Mesendoderm (in vitro differentiated cells): ENCODE measurements around the gene C11orf65.
"Not testable (repeated sequence)": the region's sequence is repeated elsewhere in the genome, so short reads cannot be mapped to it uniquely, and the experiment has no call there.

Experiments
- DNase-seq: peaks from one replicate; pipeline ENCODE4 v3.0.0; 2013
- H2AK5ac ChIP-seq: 2 replicates; pipeline ENCODE4 v1.6.1; 2013; ENCODE audit warnings: low read length, inconsistent platforms
- H2BK120ac ChIP-seq: 2 replicates; pipeline ENCODE4 v1.6.1; 2013; ENCODE audit warnings: low read depth, mild to moderate bottlenecking, low read length, moderate library complexity, mixed read lengths
- H2BK15ac ChIP-seq: replicated peaks from 2 replicates; pipeline ENCODE4 v1.6.1; 2013; ENCODE audit warnings: low read depth, mild to moderate bottlenecking, moderate library complexity
- H2BK5ac ChIP-seq: 2 replicates; pipeline ENCODE4 v1.6.1; 2013; ENCODE audit warnings: low read length, inconsistent platforms
- H3K18ac ChIP-seq: 2 replicates; pipeline ENCODE4 v1.6.1; 2013; ENCODE audit warnings: mild to moderate bottlenecking, low read length, mixed read lengths
- H3K23ac ChIP-seq: one replicate; pipeline ENCODE4 v1.6.1; 2013; ENCODE audit warnings: low read length
- H3K27ac ChIP-seq: 2 replicates; pipeline ENCODE4 v1.5.1; 2013; ENCODE audit warnings: low read depth, mild to moderate bottlenecking, inconsistent platforms, low read length, moderate library complexity
- H3K27me3 ChIP-seq: 2 replicates; pipeline ENCODE4 v1.6.1; 2013; ENCODE audit warnings: low read length, control low read depth, mild to moderate bottlenecking, inconsistent platforms; ENCODE audit not compliant: insufficient read depth, poor library complexity
- H3K36me3 ChIP-seq: 2 replicates; pipeline ENCODE4 v1.6.1; 2013; ENCODE audit warnings: low read length, inconsistent platforms; ENCODE audit not compliant: control insufficient read depth, insufficient read depth
- H3K4ac ChIP-seq: one replicate; pipeline ENCODE4 v1.6.1; 2013; ENCODE audit warnings: low read depth, mild to moderate bottlenecking, low read length, moderate library complexity
- H3K4me1 ChIP-seq: 2 replicates; pipeline ENCODE4 v1.6.1; 2013; ENCODE audit warnings: low read depth, low read length, inconsistent platforms; ENCODE audit not compliant: control insufficient read depth
- H3K4me2 ChIP-seq: 2 replicates; pipeline ENCODE4 v1.6.1; 2013; ENCODE audit warnings: low read length
- H3K4me3 ChIP-seq: 2 replicates; pipeline ENCODE4 v1.5.1; 2013; ENCODE audit warnings: mild to moderate bottlenecking, low read length
- H3K56ac ChIP-seq: one replicate; pipeline ENCODE4 v1.6.1; 2013; ENCODE audit warnings: low read length
- H3K79me1 ChIP-seq: 2 replicates; pipeline ENCODE4 v1.6.1; 2013; ENCODE audit warnings: low read length, inconsistent platforms
- H3K79me2 ChIP-seq: 2 replicates; pipeline ENCODE4 v1.6.1; 2013; ENCODE audit warnings: mild to moderate bottlenecking, low read length; ENCODE audit not compliant: control insufficient read depth, insufficient read depth
- H3K9ac ChIP-seq: 2 replicates; pipeline ENCODE4 v1.6.1; 2013; ENCODE audit warnings: low read length, inconsistent platforms
- H4K5ac ChIP-seq: one replicate; pipeline ENCODE4 v1.6.1; 2013; ENCODE audit warnings: low read length
- H4K8ac ChIP-seq: one replicate; pipeline ENCODE4 v1.6.1; 2013; ENCODE audit warnings: low read depth, mild to moderate bottlenecking, control low read depth, low read length, moderate library complexity
- whole genome bisulfite sequencing: extraction: QIAGEN DNeasy Blood & Tissue Kit; methylation state at CpG from one replicate; pipeline ENCODE4 v1.1.7; 2013; ENCODE audit warnings: low lambda C conversion rate, missing lambda C conversion rate; ENCODE audit not compliant: insufficient coverage; ENCODE audit errors: extremely low coverage; 5-methylcytosine and 5-hydroxymethylcytosine counted together

C11orf65 gene

GRCh38 chr11:108466405-108466804, 924 bp downstream of the C11orf65 start:
- H2BK120ac ChIP-seq, result no peak overlapping the region
- no peak overlapping the region for H3K9ac ChIP-seq
- H3K4ac ChIP-seq, result peak overlapping the region; percentile 3
- no peaks in the 10 kb centered on the region for H3K79me2 ChIP-seq
- no peak overlapping the region for H2AK5ac ChIP-seq
- WGBS, result no CpG with 5 or more reads among the region's 7 CpGs
- H3K4me3 ChIP-seq, result no peak overlapping the region
- H3K4me1 ChIP-seq, result no peaks in the 10 kb centered on the region
- H4K5ac ChIP-seq, result no peak overlapping the region
- H3K36me3 ChIP-seq, result no peaks in the 10 kb centered on the region
- DNase-seq, result no peak
- H3K27ac ChIP-seq, result no peak overlapping the region
- H2BK15ac ChIP-seq, result no peak overlapping the region
- no peak overlapping the region for H3K56ac ChIP-seq
- no peak overlapping the region for H3K4me2 ChIP-seq
- H3K79me1 ChIP-seq, result no peaks in the 10 kb centered on the region
- no peak overlapping the region for H4K8ac ChIP-seq
- H2BK5ac ChIP-seq, result no peak overlapping the region
- no peak overlapping the region for H3K23ac ChIP-seq
- H3K27me3 ChIP-seq, result no peaks in the 10 kb centered on the region
- H3K18ac ChIP-seq, result no peak overlapping the region

- no peak overlapping the region for H3K9ac ChIP-seq
- no peak overlapping the region for H3K4ac ChIP-seq
- H4K5ac ChIP-seq, result no peak overlapping the region
- no CpG with 5 or more reads among the region's 2 CpGs for WGBS
- no peak overlapping the region for H2BK120ac ChIP-seq
- no peak overlapping the region for H2BK5ac ChIP-seq
- H3K56ac ChIP-seq, result no peak overlapping the region
- no peaks in the 10 kb centered on the region for H3K36me3 ChIP-seq
- H3K18ac ChIP-seq, result no peak overlapping the region
- H3K4me2 ChIP-seq, result no peak overlapping the region
- no peaks in the 10 kb centered on the region for H3K79me2 ChIP-seq
- no peaks in the 10 kb centered on the region for H3K79me1 ChIP-seq
- no peak overlapping the region for H3K4me3 ChIP-seq
- H3K4me1 ChIP-seq, result no peaks in the 10 kb centered on the region
- no peak overlapping the region for H2BK15ac ChIP-seq
- DNase-seq, result no peak
- H3K27me3 ChIP-seq, result no peaks in the 10 kb centered on the region
- H3K27ac ChIP-seq, result no peak overlapping the region
- no peak overlapping the region for H3K23ac ChIP-seq
- H4K8ac ChIP-seq, result no peak overlapping the region
- no peak overlapping the region for H2AK5ac ChIP-seq
Observed at GRCh38 chr11:108453207-108453835, 14.0 kb downstream of the C11orf65 start.

- not testable (repeated sequence) for H2BK120ac ChIP-seq, H3K4me2 ChIP-seq, H3K27me3 ChIP-seq, H3K4me3 ChIP-seq, H3K27ac ChIP-seq, H4K5ac ChIP-seq, H3K4me1 ChIP-seq, H3K23ac ChIP-seq, DNase-seq, H2BK5ac ChIP-seq, H3K4ac ChIP-seq, H3K79me2 ChIP-seq, H3K79me1 ChIP-seq, H2BK15ac ChIP-seq, H3K36me3 ChIP-seq, H3K9ac ChIP-seq, H4K8ac ChIP-seq, H3K56ac ChIP-seq, H2AK5ac ChIP-seq, H3K18ac ChIP-seq
- no CpG with 5 or more reads among the region's 4 CpGs for WGBS
Observed at GRCh38 chr11:108441445-108441844, 25.9 kb downstream of the C11orf65 start.

- Histone ChIP-seq H2AK5ac (no peak overlapping the region), H4K8ac (no peak overlapping the region), H3K4me1 (no peaks in the 10 kb centered on the region), H3K36me3 (no peaks in the 10 kb centered on the region), H2BK120ac (no peak overlapping the region), H4K5ac (no peak overlapping the region), H2BK5ac (no peak overlapping the region), H3K18ac (no peak overlapping the region), H3K23ac (no peak overlapping the region), H3K4me3 (no peak overlapping the region), H3K27ac (no peak overlapping the region), H3K79me2 (no peaks in the 10 kb centered on the region), H3K56ac (no peak overlapping the region), H2BK15ac (no peak overlapping the region), H3K79me1 (no peaks in the 10 kb centered on the region), H3K4ac (no peak overlapping the region), H3K27me3 (no peaks in the 10 kb centered on the region), H3K9ac (no peak overlapping the region), H3K4me2 (no peak overlapping the region)
- no CpG with 5 or more reads among the region's 2 CpGs for WGBS
- DNase-seq, result no peak
Observed at GRCh38 chr11:108436594-108436993, 30.7 kb downstream of the C11orf65 start.

- H3K27ac ChIP-seq, result no peak overlapping the region
- H3K27me3 ChIP-seq, result no peaks in the 10 kb centered on the region
- no peak overlapping the region for H3K23ac ChIP-seq
- H3K18ac ChIP-seq, result no peak overlapping the region
- H2BK5ac ChIP-seq, result no peak overlapping the region
- no peak for DNase-seq
- H3K9ac ChIP-seq, result no peak overlapping the region
- H3K79me1 ChIP-seq, result no peaks in the 10 kb centered on the region
- no peaks in the 10 kb centered on the region for H3K79me2 ChIP-seq
- WGBS, result no CpG with 5 or more reads among the region's 1 CpG
- no peak overlapping the region for H4K8ac ChIP-seq
- H2BK120ac ChIP-seq, result no peak overlapping the region
- no peak overlapping the region for H2BK15ac ChIP-seq
- no peaks in the 10 kb centered on the region for H3K36me3 ChIP-seq
- H3K4me3 ChIP-seq, result no peak overlapping the region
- no peak overlapping the region for H3K56ac ChIP-seq
- no peak overlapping the region for H3K4me2 ChIP-seq
- no peak overlapping the region for H4K5ac ChIP-seq
- H2AK5ac ChIP-seq, result no peak overlapping the region
- H3K4ac ChIP-seq, result no peak overlapping the region
- no peaks in the 10 kb centered on the region for H3K4me1 ChIP-seq
Observed at GRCh38 chr11:108435066-108435465, 32.3 kb downstream of the C11orf65 start.

GRCh38 chr11:108432783-108433182, 34.5 kb downstream of the C11orf65 start:
- DNase-seq, result peak; percentile 3
- Histone ChIP-seq H3K79me2 (no peaks in the 10 kb centered on the region), H3K4me2 (no peak overlapping the region), H2BK15ac (no peak overlapping the region), H3K27me3 (no peaks in the 10 kb centered on the region), H3K4me3 (no peak overlapping the region), H3K27ac (no peak overlapping the region), H3K4ac (no peak overlapping the region), H2BK5ac (no peak overlapping the region), H3K36me3 (no peaks in the 10 kb centered on the region), H4K5ac (no peak overlapping the region), H3K79me1 (no peaks in the 10 kb centered on the region), H3K4me1 (no peaks in the 10 kb centered on the region), H2BK120ac (no peak overlapping the region), H3K56ac (no peak overlapping the region), H3K23ac (no peak overlapping the region), H2AK5ac (no peak overlapping the region), H3K9ac (no peak overlapping the region), H4K8ac (no peak overlapping the region), H3K18ac (no peak overlapping the region)
